Keratinocyte (primary cell): ENCODE data around the gene LMCD1. TPM values are rescaled to one million over a fixed set of nuclear protein-coding genes. Genes with fewer than 3 reads are reported as not detected.

Source experiments
- DNase-seq: peaks from one replicate; pipeline ENCODE4 v3.0.0-alpha.2; 2011; ENCODE audit warnings: low read depth, missing footprints, low spot score
- FAIRE-seq: peaks from 2 replicates; lab custom pipeline; 2011; peaks lifted over from hg19 to GRCh38; lab: Jason Lieb, UNC
- H2AFZ ChIP-seq: 2 replicates; pipeline ENCODE4 v1.6.0; 2012; ENCODE audit warnings: low read length, control low read depth, inconsistent platforms; ENCODE audit not compliant: control insufficient read depth
- H3K27ac ChIP-seq: 2 replicates; pipeline ENCODE4 v1.5.1; 2011; ENCODE audit warnings: low read length; ENCODE audit not compliant: control insufficient read depth, insufficient read depth
- H3K27me3 ChIP-seq: 3 replicates; pipeline ENCODE4 v1.6.0; 2011; ENCODE audit warnings: low read length; ENCODE audit not compliant: control insufficient read depth, insufficient read depth; ENCODE audit errors: extremely low read depth
- H3K36me3 ChIP-seq, 2 experiments: 2 replicates in 1 of 2; 3 replicates in 1 of 2; pipeline ENCODE4 v1.5.1; 2011; ENCODE audit warnings: low read length in 2 of 2, mild to moderate bottlenecking in 1 of 2; ENCODE audit not compliant: control insufficient read depth in 2 of 2, insufficient read depth in 2 of 2; ENCODE audit errors: extremely low read depth in 1 of 2
- H3K4me1 ChIP-seq: 3 replicates; pipeline ENCODE4 v1.5.1; 2011; ENCODE audit warnings: low read length; ENCODE audit not compliant: control insufficient read depth, insufficient read depth; ENCODE audit errors: extremely low read depth
- H3K4me2 ChIP-seq: 3 replicates; pipeline ENCODE4 v1.6.0; 2011; ENCODE audit warnings: low read depth, low read length; ENCODE audit not compliant: control insufficient read depth, insufficient read depth; ENCODE audit errors: extremely low read depth
- H3K4me3 ChIP-seq, 3 experiments: fragments of 200-600 bp in 1 of 3; sonication (generic) in 1 of 3; 2 replicates in 2 of 3; 3 replicates in 1 of 3; pipeline ENCODE4 v1.5.1; 2011 to 2016; ENCODE audit warnings: low read length in 3 of 3, mild to moderate bottlenecking in 3 of 3, control low read depth in 2 of 3, inconsistent platforms in 1 of 3, low read depth in 1 of 3, mixed read lengths in 1 of 3, mixed run types in 1 of 3, moderate library complexity in 1 of 3; ENCODE audit not compliant: control insufficient read depth in 2 of 3, insufficient read depth in 2 of 3; ENCODE audit errors: extremely low read depth in 1 of 3
- H3K79me2 ChIP-seq: 2 replicates; pipeline ENCODE4 v1.6.0; 2012; ENCODE audit warnings: low read length; ENCODE audit not compliant: control insufficient read depth, insufficient read depth
- H3K9ac ChIP-seq: 3 replicates; pipeline ENCODE4 v1.6.0; 2011; ENCODE audit warnings: low read length; ENCODE audit not compliant: control insufficient read depth, insufficient read depth; ENCODE audit errors: extremely low read depth
- H3K9me1 ChIP-seq: 3 replicates; pipeline ENCODE4 v1.6.0; 2011; ENCODE audit warnings: low read length; ENCODE audit not compliant: control insufficient read depth, insufficient read depth; ENCODE audit errors: extremely low read depth
- H3K9me3 ChIP-seq: 2 replicates; pipeline ENCODE4 v1.5.1; 2012; ENCODE audit warnings: low read depth, low read length; ENCODE audit not compliant: control insufficient read depth
- H4K20me1 ChIP-seq: 3 replicates; pipeline ENCODE4 v1.6.0; 2011; ENCODE audit warnings: low read length; ENCODE audit not compliant: control insufficient read depth, insufficient read depth; ENCODE audit errors: extremely low read depth
- CTCF ChIP-seq, 3 experiments: IDR thresholded peaks in 1 of 3; conservative IDR thresholded peaks in 1 of 3; optimal IDR thresholded peaks in 1 of 3; 2 replicates in 2 of 3; 3 replicates in 1 of 3; pipeline versions ENCODE3 to v1.5.1; 2011; ENCODE audit warnings: low read length in 3 of 3, mild to moderate bottlenecking in 3 of 3, moderate library complexity in 2 of 3, control low read depth in 1 of 3, inconsistent platforms in 1 of 3; ENCODE audit not compliant: insufficient read depth in 2 of 3; ENCODE audit errors: extremely low read depth in 1 of 3
- EZH2 ChIP-seq: IDR thresholded peaks from one replicate; pipeline ENCODE4 v1.6.1; 2012; ENCODE audit warnings: inconsistent platforms, mild to moderate bottlenecking, low read length, moderate library complexity
- dilution Hi-C: fragments of 300-500 bp; cut with MboI; formaldehyde crosslinking; loops from one replicate; pipeline ENCODE4 v1.7.0; 2020; ENCODE audit warnings: low sequenced_read_pairs; ENCODE audit not compliant: extremely low pct_ligation_motif_present
- polyA plus RNA-seq, 5 experiments: library from polyadenylated mRNA; depleted of rRNA in 3 of 5; stranded (reverse) in 3 of 5; stranded (forward) in 1 of 5; unstranded in 1 of 5; fragments of >200 nt; gene quantifications; 1 replicate in 1 of 5; 2 replicates in 3 of 5; 3 replicates in 1 of 5; pipeline versions ENCODE4 v1.2.1 to v1.2.3, GENCODE V29; 2011 to 2012; ENCODE audit warnings: missing spikeins in 2 of 5, low read depth in 1 of 5, low replicate concordance in 1 of 5

Gene LMCD1
- polyA plus RNA-seq, 1 donor (not counting 4 experiments of a cell fraction or from before 2014, with no cell fraction given): 3.7 TPM

GRCh38 chr3:8516783-8517182 lies 15.2 kb downstream of the LMCD1 start:
- no peaks in the 10 kb centered on the region for H3K9me3 ChIP-seq
- no peaks in the 10 kb centered on the region for H3K36me3 ChIP-seq
- no peaks in the 10 kb centered on the region for H4K20me1 ChIP-seq
- no peak overlapping the region for H3K27ac ChIP-seq
- TF ChIP-seq CTCF (optimal IDR thresholded peaks at IDR 0.05 in 1 of 3, IDR thresholded peaks at IDR 0.05 in 1 of 3, conservative IDR thresholded peaks at IDR 0.05 in 1 of 3; ENCODE audit: extremely low read depth in 1 of 3, insufficient read depth in 2 of 3, low read length in 3 of 3) (no peak), EZH2 (no peak)
- DNase-seq (no peak), FAIRE-seq (no peak)
- dilution Hi-C loops: no loop called here
- H3K4me3 ChIP-seq: no peak overlapping the region
- no peaks in the 10 kb centered on the region for H3K4me1 ChIP-seq
- no peaks in the 10 kb centered on the region for H3K9me1 ChIP-seq
- no peaks in the 10 kb centered on the region for H3K79me2 ChIP-seq
- H3K4me2 ChIP-seq: no peak overlapping the region
- no peaks in the 10 kb centered on the region for H3K27me3 ChIP-seq
- H2AFZ ChIP-seq: no peak overlapping the region
- no peak overlapping the region for H3K9ac ChIP-seq

DNA sequence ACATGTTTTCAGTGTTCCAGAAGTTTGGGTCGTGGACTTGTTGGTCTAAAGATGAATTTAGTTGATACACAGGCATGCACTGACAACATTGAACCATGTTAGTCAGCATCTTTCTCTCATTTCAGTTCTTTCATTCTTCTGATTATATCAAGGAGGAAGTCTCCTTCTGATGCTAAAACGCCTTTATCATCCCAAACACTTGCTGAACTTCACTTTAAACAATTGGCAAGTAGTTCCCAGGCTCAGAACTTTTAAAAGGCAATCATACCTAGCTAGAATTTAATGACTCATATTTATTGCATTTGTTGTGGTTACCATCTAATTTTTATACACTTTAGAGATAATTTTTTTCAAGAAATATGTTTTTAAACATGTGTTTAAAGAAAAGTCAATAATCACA lies 15.9 kb downstream of the LMCD1 start:
- no peak overlapping the region for H3K27ac ChIP-seq
- no peaks in the 10 kb centered on the region for H3K27me3 ChIP-seq
- no peak overlapping the region for H3K4me3 ChIP-seq
- no peaks in the 10 kb centered on the region for H3K79me2 ChIP-seq
- TF ChIP-seq CTCF (optimal IDR thresholded peaks at IDR 0.05 in 1 of 3, IDR thresholded peaks at IDR 0.05 in 1 of 3, conservative IDR thresholded peaks at IDR 0.05 in 1 of 3; ENCODE audit: extremely low read depth in 1 of 3, insufficient read depth in 2 of 3, low read length in 3 of 3) (no peak), EZH2 (no peak)
- H2AFZ ChIP-seq: no peak overlapping the region
- H3K4me2 ChIP-seq: no peak overlapping the region
- H3K9ac ChIP-seq: no peak overlapping the region
- FAIRE-seq (no peak), DNase-seq (no peak)
- H3K4me1 ChIP-seq: no peaks in the 10 kb centered on the region
- H4K20me1 ChIP-seq: no peaks in the 10 kb centered on the region
- dilution Hi-C loops: no loop called here
- no peaks in the 10 kb centered on the region for H3K9me1 ChIP-seq
- H3K9me3 ChIP-seq: no peaks in the 10 kb centered on the region
- H3K36me3 ChIP-seq: no peaks in the 10 kb centered on the region
